SK-N-MC (cell line): ENCODE results near the gene KRTAP19-2.

Experiments
- EZH2 ChIP-seq: fragments of 200-600 bp; sonication (generic); IDR thresholded peaks from one replicate; pipeline ENCODE4 v1.6.1; 2017; ENCODE audit warnings: antibody characterized with exemption
- FOXP2 ChIP-seq: optimal IDR thresholded peaks from 2 replicates; pipeline ENCODE3; 2011; ENCODE audit warnings: mild to moderate bottlenecking, moderate library complexity; ENCODE audit not compliant: insufficient read depth; ENCODE audit errors: extremely low read length, control extremely low read depth
- POLR2AphosphoS5 ChIP-seq: IDR thresholded peaks from 2 replicates; pipeline ENCODE4 v1.6.1; 2012; ENCODE audit warnings: mild to moderate bottlenecking, low read depth, low read length, borderline replicate concordance

- TF ChIP-seq POLR2AphosphoS5 (no peak), EZH2 (no peak), FOXP2 (no peak)
Measured at GRCh38 chr21:30448514-30448913, 38.7 kb downstream of the KRTAP19-2 start.
